HEK293 (cell line): Measurements from ENCODE around the gene OBP2B.

Source experiments
- BCL11A ChIP-seq: fragments of 450-650 bp; formaldehyde crosslinking; IDR thresholded peaks from 2 replicates; pipeline ENCODE4 v1.5.1; 2016; ENCODE audit warnings: low read depth, missing biosample characterization, missing genetic modification characterization
- BCL11B ChIP-seq: fragments of 450-650 bp; formaldehyde crosslinking; IDR thresholded peaks from 2 replicates; pipeline ENCODE4 v1.5.1; 2016; ENCODE audit warnings: low read depth, missing biosample characterization, missing genetic modification characterization
- EGR2 ChIP-seq: fragments of 450-650 bp; formaldehyde crosslinking; IDR thresholded peaks from 2 replicates; pipeline ENCODE4 v1.5.1; 2016; ENCODE audit warnings: low read depth, missing biosample characterization, missing genetic modification characterization
- GFI1B ChIP-seq: fragments of 450-650 bp; formaldehyde crosslinking; IDR thresholded peaks from 2 replicates; pipeline ENCODE4 v1.5.1; 2016; ENCODE audit warnings: missing biosample characterization, missing genetic modification characterization
- KLF1 ChIP-seq: fragments of 450-650 bp; formaldehyde crosslinking; IDR thresholded peaks from 2 replicates; pipeline ENCODE4 v1.5.1; 2016; ENCODE audit warnings: missing biosample characterization, missing genetic modification characterization
- KLF16 ChIP-seq: fragments of 450-650 bp; formaldehyde crosslinking; IDR thresholded peaks from 2 replicates; pipeline ENCODE4 v1.5.1; 2017; ENCODE audit warnings: missing biosample characterization, missing genetic modification characterization
- MYNN ChIP-seq: fragments of 450-650 bp; formaldehyde crosslinking; IDR thresholded peaks from 2 replicates; pipeline ENCODE4 v1.5.1; 2016; ENCODE audit warnings: missing biosample characterization, missing genetic modification characterization, borderline replicate concordance
- MZF1 ChIP-seq: fragments of 450-650 bp; formaldehyde crosslinking; IDR thresholded peaks from 2 replicates; pipeline ENCODE4 v1.5.1; 2017; ENCODE audit warnings: missing biosample characterization, missing genetic modification characterization, borderline replicate concordance
- PATZ1 ChIP-seq: fragments of 450-650 bp; formaldehyde crosslinking; IDR thresholded peaks from 2 replicates; pipeline ENCODE4 v1.5.1; 2016; ENCODE audit warnings: missing biosample characterization, missing genetic modification characterization
- SP3 ChIP-seq: fragments of 450-650 bp; formaldehyde crosslinking; IDR thresholded peaks from 2 replicates; pipeline ENCODE4 v1.5.1; 2016; ENCODE audit warnings: missing biosample characterization, missing genetic modification characterization
- ZBTB8A ChIP-seq: fragments of 450-650 bp; formaldehyde crosslinking; IDR thresholded peaks from 2 replicates; pipeline ENCODE4 v1.5.1; 2016; ENCODE audit warnings: missing biosample characterization, missing genetic modification characterization
- ZEB2 ChIP-seq: fragments of 450-650 bp; formaldehyde crosslinking; IDR thresholded peaks from 2 replicates; pipeline ENCODE4 v1.5.1; 2016; ENCODE audit warnings: missing biosample characterization, missing genetic modification characterization
- ZNF133 ChIP-seq: fragments of 450-650 bp; formaldehyde crosslinking; IDR thresholded peaks from 2 replicates; pipeline ENCODE4 v1.5.1; 2016; ENCODE audit warnings: missing biosample characterization, missing genetic modification characterization
- ZNF175 ChIP-seq: fragments of 450-650 bp; formaldehyde crosslinking; IDR thresholded peaks from 2 replicates; pipeline ENCODE4 v1.5.1; 2016; ENCODE audit warnings: missing biosample characterization, missing genetic modification characterization
- ZNF341 ChIP-seq: fragments of 450-650 bp; formaldehyde crosslinking; IDR thresholded peaks from 2 replicates; pipeline ENCODE4; 2016; ENCODE audit warnings: low read depth, missing biosample characterization, missing genetic modification characterization
- ZNF391 ChIP-seq: fragments of 450-650 bp; formaldehyde crosslinking; IDR thresholded peaks from 2 replicates; pipeline ENCODE4 v1.5.1; 2016; ENCODE audit warnings: low read depth, missing biosample characterization, missing genetic modification characterization, borderline replicate concordance
- ZNF423 ChIP-seq: fragments of 450-650 bp; formaldehyde crosslinking; IDR thresholded peaks from 2 replicates; pipeline ENCODE4 v1.5.1; 2016; ENCODE audit warnings: missing biosample characterization, missing genetic modification characterization
- ZNF426 ChIP-seq: fragments of 450-650 bp; formaldehyde crosslinking; IDR thresholded peaks from 2 replicates; pipeline ENCODE4 v1.5.1; 2017; ENCODE audit warnings: missing biosample characterization, missing genetic modification characterization, mild to moderate bottlenecking, inconsistent platforms, moderate library complexity
- ZNF561 ChIP-seq: fragments of 450-650 bp; IDR thresholded peaks from 2 replicates; pipeline ENCODE4 v1.5.1; 2018; ENCODE audit warnings: missing biosample characterization, missing genetic modification characterization, borderline replicate concordance
- ZNF629 ChIP-seq: fragments of 450-650 bp; formaldehyde crosslinking; IDR thresholded peaks from 2 replicates; pipeline ENCODE4 v1.5.1; 2017; ENCODE audit warnings: missing biosample characterization, missing genetic modification characterization
- ZNF639 ChIP-seq: fragments of 450-650 bp; formaldehyde crosslinking; IDR thresholded peaks from 2 replicates; pipeline ENCODE4 v1.5.1; 2016; ENCODE audit warnings: missing biosample characterization, missing genetic modification characterization
- ZNF692 ChIP-seq: fragments of 450-650 bp; formaldehyde crosslinking; IDR thresholded peaks from 2 replicates; pipeline ENCODE4 v1.5.1; 2016; ENCODE audit warnings: missing biosample characterization, missing genetic modification characterization
- ZNF701 ChIP-seq: fragments of 450-650 bp; formaldehyde crosslinking; IDR thresholded peaks from 2 replicates; pipeline ENCODE4 v1.5.1; 2016; ENCODE audit warnings: missing biosample characterization, missing genetic modification characterization
- ZSCAN30 ChIP-seq: fragments of 450-650 bp; IDR thresholded peaks from 2 replicates; pipeline ENCODE4 v1.5.1; 2018; ENCODE audit warnings: missing biosample characterization, mild to moderate bottlenecking, missing genetic modification characterization, moderate library complexity
- ZXDB ChIP-seq: fragments of 450-650 bp; formaldehyde crosslinking; IDR thresholded peaks from 2 replicates; pipeline ENCODE4 v1.5.1; 2016; ENCODE audit warnings: missing biosample characterization, missing genetic modification characterization
- TF ChIP-seq, protein P1 (sequence below): fragments of 450-650 bp; formaldehyde crosslinking; optimal IDR thresholded peaks from 2 replicates; pipeline ENCODE3; 2016; ENCODE audit warnings: missing biosample characterization, mild to moderate bottlenecking, missing genetic modification characterization
- TF ChIP-seq, protein P2 (sequence below): fragments of 450-650 bp; formaldehyde crosslinking; conservative IDR thresholded peaks from 2 replicates; pipeline ENCODE4 v1.5.1; 2016; ENCODE audit warnings: low read depth, missing biosample characterization, missing genetic modification characterization
- TF ChIP-seq, protein P3 (sequence below): fragments of 450-650 bp; formaldehyde crosslinking; IDR thresholded peaks from 2 replicates; pipeline ENCODE4 v1.5.1; 2016; ENCODE audit warnings: missing biosample characterization, missing genetic modification characterization

OBP2B gene

GRCh38 chr9:133238851-133239532 lies 29.9 kb upstream of the OBP2B start (continued):
- TF ChIP-seq, protein P1, sequence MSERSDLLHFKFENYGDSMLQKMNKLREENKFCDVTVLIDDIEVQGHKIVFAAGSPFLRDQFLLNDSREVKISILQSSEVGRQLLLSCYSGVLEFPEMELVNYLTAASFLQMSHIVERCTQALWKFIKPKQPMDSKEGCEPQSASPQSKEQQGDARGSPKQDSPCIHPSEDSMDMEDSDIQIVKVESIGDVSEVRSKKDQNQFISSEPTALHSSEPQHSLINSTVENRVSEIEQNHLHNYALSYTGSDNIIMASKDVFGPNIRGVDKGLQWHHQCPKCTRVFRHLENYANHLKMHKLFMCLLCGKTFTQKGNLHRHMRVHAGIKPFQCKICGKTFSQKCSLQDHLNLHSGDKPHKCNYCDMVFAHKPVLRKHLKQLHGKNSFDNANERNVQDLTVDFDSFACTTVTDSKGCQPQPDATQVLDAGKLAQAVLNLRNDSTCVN (tag by site-specific recombination) = peak; percentile 23
- TF ChIP-seq ZNF341 (tag by site-specific recombination) (peak; percentile 85), MYNN (tag by site-specific recombination) (0 out of 2 replicates have a peak, but pooled peaks have one; percentile 40), MZF1 (peak; percentile 62; the same call in 1 of the 2 replicates), SP3 (tag by site-specific recombination) (peak; percentile 2; the same call in 1 of the 2 replicates), ZEB2 (0 out of 2 replicates have a peak, but pooled peaks have one; percentile 54), BCL11B (tag by site-specific recombination) (0 out of 2 replicates have a peak, but pooled peaks have one; percentile 11), PATZ1 (tag by site-specific recombination) (peak; percentile 98), ZNF133 (tag by site-specific recombination) (no peak), KLF16 (tag by site-specific recombination) (peak; percentile 82), ZNF639 (tag by site-specific recombination) (peak; percentile 50; the same call in 1 of the 2 replicates), ZNF391 (tag by site-specific recombination) (0 out of 2 replicates have a peak, but pooled peaks have one; percentile 13), EGR2 (tag by site-specific recombination) (peak; percentile 83), ZSCAN30 (0 out of 2 replicates have a peak, but pooled peaks have one; percentile 65), ZXDB (tag by site-specific recombination) (0 out of 2 replicates have a peak, but pooled peaks have one; percentile 25), ZNF426 (tag by site-specific recombination) (no peak), BCL11A (0 out of 2 replicates have a peak, but pooled peaks have one; percentile 37), ZNF561 (tag by site-specific recombination) (0 out of 2 replicates have a peak, but pooled peaks have one; percentile 59), ZNF629 (peak; percentile 47; the same call in 1 of the 2 replicates), ZNF701 (tag by site-specific recombination) (peak; percentile 86; the same call in 1 of the 2 replicates), ZNF692 (tag by site-specific recombination) (peak; percentile 37; the same call in 1 of the 2 replicates), ZNF423 (tag by site-specific recombination) (peak; percentile 96), ZBTB8A (tag by site-specific recombination) (peak; percentile 87), GFI1B (no peak), ZNF175 (no peak), KLF1 (tag by site-specific recombination) (peak; percentile 42)
- TF ChIP-seq, protein P2, sequence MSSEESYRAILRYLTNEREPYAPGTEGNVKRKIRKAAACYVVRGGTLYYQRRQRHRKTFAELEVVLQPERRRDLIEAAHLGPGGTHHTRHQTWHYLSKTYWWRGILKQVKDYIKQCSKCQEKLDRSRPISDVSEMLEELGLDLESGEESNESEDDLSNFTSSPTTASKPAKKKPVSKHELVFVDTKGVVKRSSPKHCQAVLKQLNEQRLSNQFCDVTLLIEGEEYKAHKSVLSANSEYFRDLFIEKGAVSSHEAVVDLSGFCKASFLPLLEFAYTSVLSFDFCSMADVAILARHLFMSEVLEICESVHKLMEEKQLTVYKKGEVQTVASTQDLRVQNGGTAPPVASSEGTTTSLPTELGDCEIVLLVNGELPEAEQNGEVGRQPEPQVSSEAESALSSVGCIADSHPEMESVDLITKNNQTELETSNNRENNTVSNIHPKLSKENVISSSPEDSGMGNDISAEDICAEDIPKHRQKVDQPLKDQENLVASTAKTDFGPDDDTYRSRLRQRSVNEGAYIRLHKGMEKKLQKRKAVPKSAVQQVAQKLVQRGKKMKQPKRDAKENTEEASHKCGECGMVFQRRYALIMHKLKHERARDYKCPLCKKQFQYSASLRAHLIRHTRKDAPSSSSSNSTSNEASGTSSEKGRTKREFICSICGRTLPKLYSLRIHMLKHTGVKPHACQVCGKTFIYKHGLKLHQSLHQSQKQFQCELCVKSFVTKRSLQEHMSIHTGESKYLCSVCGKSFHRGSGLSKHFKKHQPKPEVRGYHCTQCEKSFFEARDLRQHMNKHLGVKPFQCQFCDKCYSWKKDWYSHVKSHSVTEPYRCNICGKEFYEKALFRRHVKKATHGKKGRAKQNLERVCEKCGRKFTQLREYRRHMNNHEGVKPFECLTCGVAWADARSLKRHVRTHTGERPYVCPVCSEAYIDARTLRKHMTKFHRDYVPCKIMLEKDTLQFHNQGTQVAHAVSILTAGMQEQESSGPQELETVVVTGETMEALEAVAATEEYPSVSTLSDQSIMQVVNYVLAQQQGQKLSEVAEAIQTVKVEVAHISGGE (tag by site-specific recombination) = 0 out of 2 replicates have a peak, but pooled peaks have one; percentile 15
- TF ChIP-seq, protein P3, sequence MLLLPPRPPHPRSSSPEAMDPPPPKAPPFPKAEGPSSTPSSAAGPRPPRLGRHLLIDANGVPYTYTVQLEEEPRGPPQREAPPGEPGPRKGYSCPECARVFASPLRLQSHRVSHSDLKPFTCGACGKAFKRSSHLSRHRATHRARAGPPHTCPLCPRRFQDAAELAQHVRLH = peak; percentile 95
